Esophagus muscularis mucosa (tissue), 4 donors: ENCODE data around the gene IL36RN. TPM values are rescaled to one million over a fixed set of nuclear protein-coding genes. Genes with fewer than 3 reads are reported as not detected.

ENCODE experiments used
- DNase-seq: peaks from one replicate; pipeline ENCODE4 v3.0.0-alpha.2; 2017; ENCODE audit errors: extremely low spot score
- H3K27ac ChIP-seq, 4 donors: fragments of 200-600 bp; sonication (generic); replicated peaks in 1 of 4; 1 replicate in 3 of 4; 2 replicates in 1 of 4; pipeline ENCODE4 v1.5.1; 2016 to 2019; ENCODE audit warnings: mild to moderate bottlenecking in 1 of 4
- H3K27me3 ChIP-seq, 4 donors: fragments of 200-600 bp; sonication (generic); one replicate each; pipeline versions ENCODE4 v1.5.1 to v1.6.0; 2016 to 2019
- H3K36me3 ChIP-seq, 4 donors: fragments of 200-600 bp; sonication (generic); one replicate each; pipeline ENCODE4 v1.5.1; 2016 to 2019
- H3K4me1 ChIP-seq, 4 donors: fragments of 200-600 bp; sonication (generic); one replicate each; pipeline ENCODE4 v1.5.1; 2016 to 2019
- H3K4me3 ChIP-seq, 4 donors: fragments of 200-600 bp; sonication (generic); 1 replicate in 2 of 4; 2 replicates in 2 of 4; pipeline ENCODE4 v1.5.1; 2016 to 2019; ENCODE audit warnings: mild to moderate bottlenecking in 4 of 4, moderate library complexity in 1 of 4
- H3K9me3 ChIP-seq, 4 donors: fragments of 200-600 bp; sonication (generic); 1 replicate in 3 of 4; 2 replicates in 1 of 4; pipeline ENCODE4 v1.5.1; 2016 to 2019
- CTCF ChIP-seq, 3 experiments: fragments of 200-600 bp in 2 of 3; fragments of 450-650 bp in 1 of 3; sonication (generic) in 2 of 3; IDR thresholded peaks; one replicate each; pipeline ENCODE4 v1.5.1; 2017 to 2019; ENCODE audit warnings: antibody characterized with exemption in 3 of 3, mild to moderate bottlenecking in 2 of 3, moderate library complexity in 1 of 3
- EP300 ChIP-seq: sonication (generic); formaldehyde crosslinking; IDR thresholded peaks from one replicate; pipeline ENCODE4 v1.6.1; 2017; ENCODE audit warnings: antibody characterized with exemption
- POLR2A ChIP-seq: fragments of 450-650 bp; IDR thresholded peaks from one replicate; pipeline ENCODE4 v1.6.1; 2017; ENCODE audit warnings: antibody characterized with exemption, moderate library complexity, mild to moderate bottlenecking, low read depth
- POLR2AphosphoS5 ChIP-seq, 2 donors: sonication (generic); formaldehyde crosslinking; IDR thresholded peaks; one replicate each; pipeline ENCODE4 v1.6.1; 2017; ENCODE audit warnings: antibody characterized with exemption in 2 of 2
- WGBS: methylation state at CpG from one replicate; pipeline ENCODE4 v1.1.5; 2018; 5-methylcytosine and 5-hydroxymethylcytosine counted together
- intact Hi-C: fragments of 100-400 bp; cut with DNase I; formaldehyde crosslinking; loops from one replicate; pipeline ENCODE4 v1.15.1; 2023
- total RNA-seq, 4 donors: library from RNA; depleted of rRNA; stranded (reverse); fragments of >200 nt; gene quantifications; one replicate each; pipeline versions ENCODE4 v1.1.0 to v1.2.1, GENCODE V29; 2016

Gene IL36RN
- total RNA-seq, 4 donors from 2014 or later = not detected

GRCh38 chr2:113050921-113051895 is 7.8 kb upstream of the IL36RN start:
- no peak overlapping the region for H3K4me3 ChIP-seq
- H3K36me3 ChIP-seq = no peaks in the 10 kb centered on the region
- H3K4me1 ChIP-seq = no peaks in the 10 kb centered on the region
- H3K27me3 ChIP-seq = no peaks in the 10 kb centered on the region
- no peak overlapping the region for H3K27ac ChIP-seq
- TF ChIP-seq POLR2AphosphoS5 (IDR thresholded peaks at IDR 0.05) = no peak
- TF ChIP-seq CTCF (IDR thresholded peaks at IDR 0.05) = no peak
- TF ChIP-seq EP300 = no peak
- no peak for TF ChIP-seq POLR2A
- WGBS = 90% methylated on average over 30 of the region's 38 CpGs
- intact Hi-C loops = no loop called here
- peaks cover 0 to 9% (median 2%) of the 10 kb centered on the region in 4 donors for H3K9me3 ChIP-seq
- peak; percentile 53 for DNase-seq

GRCh38 chr2:113052396-113052917 is 6.5 kb upstream of the IL36RN start, which contains the start of gene IL36B:
TSS of gene IL36B (minus strand) at chr2:113052867.
- no peak within 1 kb of the TSS for H3K27ac ChIP-seq
- DNase-seq = no peak
- H3K4me1 ChIP-seq = no peaks in the 10 kb centered on the region
- no peaks in the 10 kb centered on the region for H3K27me3 ChIP-seq
- TF ChIP-seq EP300 (no peak), POLR2A (no peak), CTCF (IDR thresholded peaks at IDR 0.05) (no peak), POLR2AphosphoS5 (IDR thresholded peaks at IDR 0.05) (no peak)
- 81% methylated on average over 6 of the region's 6 CpGs for WGBS
- intact Hi-C loops = no loop called here
- H3K4me3 ChIP-seq = no peak within 1 kb of the TSS
- no peaks in the 10 kb centered on the region for H3K36me3 ChIP-seq
- H3K9me3 ChIP-seq = peaks cover 0 to 9% (median 3%) of the 10 kb centered on the region in 4 donors

- H3K9me3 ChIP-seq = peaks cover 0 to 9% (median 3%) of the 10 kb centered on the region in 4 donors
- H3K36me3 ChIP-seq = no peaks in the 10 kb centered on the region
- TF ChIP-seq EP300 (no peak), POLR2A (no peak)
- H3K4me3 ChIP-seq = no peak overlapping the region
- no peaks in the 10 kb centered on the region for H3K4me1 ChIP-seq
- DNase-seq = peak; percentile 26
- intact Hi-C loops = no loop called here
- H3K27ac ChIP-seq = no peak overlapping the region
- 63% methylated on average over 3 of the region's 3 CpGs for WGBS
- H3K27me3 ChIP-seq = no peaks in the 10 kb centered on the region
Measured at GRCh38 chr2:113053666-113054065, 5.3 kb upstream of the IL36RN start.

- H3K9me3 ChIP-seq = peaks cover 0 to 9% (median 3%) of the 10 kb centered on the region in 4 donors
- DNase-seq = peak; percentile 42
- no peaks in the 10 kb centered on the region for H3K36me3 ChIP-seq
- H3K27me3 ChIP-seq = no peaks in the 10 kb centered on the region
- no peaks in the 10 kb centered on the region for H3K4me1 ChIP-seq
- no peak overlapping the region for H3K4me3 ChIP-seq
- intact Hi-C loops = no loop called here
- no peak overlapping the region for H3K27ac ChIP-seq
- TF ChIP-seq POLR2A = no peak
- TF ChIP-seq POLR2AphosphoS5 (IDR thresholded peaks at IDR 0.05) = no peak
- no peak for TF ChIP-seq EP300
- no peak for TF ChIP-seq CTCF (IDR thresholded peaks at IDR 0.05)
Measured at GRCh38 chr2:113054066-113054465, 4.9 kb upstream of the IL36RN start.

GRCh38 chr2:113056521-113056920 is 2.5 kb upstream of the IL36RN start:
- no peak overlapping the region for H3K4me3 ChIP-seq
- peaks cover 0 to 9% (median 3%) of the 10 kb centered on the region in 4 donors for H3K9me3 ChIP-seq
- no peaks in the 10 kb centered on the region for H3K4me1 ChIP-seq
- no peak for DNase-seq
- intact Hi-C loops = no loop called here
- WGBS = 50% methylated on average over 1 of the region's 1 CpG
- TF ChIP-seq CTCF (IDR thresholded peaks at IDR 0.05) (no peak), EP300 (no peak), POLR2AphosphoS5 (IDR thresholded peaks at IDR 0.05) (no peak), POLR2A (no peak)
- H3K27ac ChIP-seq = no peak overlapping the region
- H3K36me3 ChIP-seq = no peaks in the 10 kb centered on the region
- no peaks in the 10 kb centered on the region for H3K27me3 ChIP-seq
